HepG2 (cell line): ENCODE measurements around the gene RPS6KA2. TPM values are rescaled to one million over a fixed set of nuclear protein-coding genes. Genes with fewer than 3 reads are reported as not detected.
"Not testable (repeated sequence)": the region's sequence is repeated elsewhere in the genome, so short reads cannot be mapped to it uniquely, and the experiment has no call there.

Experiments used
- ATAC-seq: fragments of 200-7000 bp; cut with Tn5 transposase; 3 replicates; pipeline ENCODE4 v1.9.1; 2020; ENCODE audit warnings: mild to moderate bottlenecking, moderate library complexity
- BruUV-seq: library from RNA; stranded (reverse); fragments of 400-500 nt; replicated peaks from 2 replicates; lab custom pipeline; 2021; lab: Mats Ljungman, UMichigan
- CTCF ChIA-PET: fragments of 300-600 bp; formaldehyde crosslinking; extraction: SDS; loops from one replicate; lab custom pipeline; 2021; ENCODE audit warnings: low total read pairs, inconsistent platforms, low intra/inter-chr PET ratio; lab: Yijun Ruan, JAX
- POLR2A ChIA-PET: fragments of 350-600 bp; sonication (Branson Sonifier 250); formaldehyde crosslinking; loops from one replicate; lab custom pipeline; 2020; ENCODE audit warnings: antibody characterized with exemption, inconsistent platforms; lab: Yijun Ruan, JAX
- DNase-seq: peaks from one replicate; pipeline ENCODE4 v3.0.0-alpha.2; 2015; ENCODE audit warnings: low spot score
- FAIRE-seq: peaks from 3 replicates; lab custom pipeline; 2011; peaks lifted over from hg19 to GRCh38; lab: Jason Lieb, UNC
- H2AFZ ChIP-seq: one replicate; pipeline ENCODE4 v1.6.1; 2011; ENCODE audit warnings: low read length, inconsistent platforms
- H3K27ac ChIP-seq: fragments of 300-600 bp; 3 replicates; pipeline ENCODE4 v1.8.0; 2011; ENCODE audit warnings: mixed run types, mild to moderate bottlenecking, mixed read lengths, low read length, inconsistent platforms; ENCODE audit not compliant: insufficient read depth; ENCODE audit errors: extremely low read length
- H3K27me3 ChIP-seq, 2 experiments: fragments of 200-600 bp in 1 of 2; 2 replicates in 1 of 2; 3 replicates in 1 of 2; pipeline versions ENCODE4 v1.6.0 to v1.8.0; 2011; ENCODE audit warnings: low read length in 2 of 2, mild to moderate bottlenecking in 2 of 2, moderate library complexity in 2 of 2, inconsistent platforms in 1 of 2; ENCODE audit not compliant: insufficient read depth in 2 of 2, control insufficient read depth in 1 of 2
- H3K36me3 ChIP-seq, 2 experiments: fragments of 200-600 bp in 1 of 2; replicated peaks in 1 of 2; 2 replicates in 1 of 2; 3 replicates in 1 of 2; pipeline versions ENCODE4 v1.5.1 to v1.8.0; 2011; ENCODE audit warnings: low read length in 2 of 2, inconsistent platforms in 1 of 2; ENCODE audit not compliant: insufficient read depth in 2 of 2, control insufficient read depth in 1 of 2
- H3K4me1 ChIP-seq: 2 replicates; pipeline ENCODE4 v1.5.1; 2012; ENCODE audit warnings: low read length, inconsistent platforms; ENCODE audit not compliant: insufficient read depth
- H3K4me2 ChIP-seq: 2 replicates; pipeline ENCODE4 v1.6.0; 2011; ENCODE audit warnings: low read depth, low read length, inconsistent platforms
- H3K4me3 ChIP-seq, 3 experiments: fragments of 200-600 bp in 1 of 3; sonication (generic), shearing (Covaris generic) in 1 of 3; replicated peaks in 1 of 3; 2 replicates each; pipeline ENCODE4 v1.5.1; 2011 to 2016; ENCODE audit warnings: low read length in 3 of 3, inconsistent platforms in 2 of 3, low read depth in 2 of 3, mild to moderate bottlenecking in 2 of 3, control low read depth in 1 of 3, mixed read lengths in 1 of 3; ENCODE audit not compliant: insufficient read depth in 1 of 3
- H3K79me2 ChIP-seq: one replicate; pipeline ENCODE4 v1.6.1; 2011; ENCODE audit warnings: low read length, inconsistent platforms; ENCODE audit not compliant: insufficient read depth
- H3K9ac ChIP-seq: 2 replicates; pipeline ENCODE4 v1.6.0; 2011; ENCODE audit warnings: mild to moderate bottlenecking, low read depth, low read length, inconsistent platforms; ENCODE audit not compliant: insufficient read depth
- H3K9me3 ChIP-seq: 2 replicates; pipeline ENCODE4 v1.5.1; 2012; ENCODE audit warnings: mild to moderate bottlenecking, low read length
- H4K20me1 ChIP-seq: 2 replicates; pipeline ENCODE4 v1.6.0; 2011; ENCODE audit warnings: inconsistent platforms, mild to moderate bottlenecking, low read length, moderate library complexity; ENCODE audit not compliant: insufficient read depth
- DNMT3B ChIP-seq: conservative IDR thresholded peaks from 2 replicates; pipeline ENCODE4 v1.6.1; 2016; ENCODE audit warnings: missing biosample characterization, control low read depth
- HNRNPUL1 ChIP-seq: fragments of 200-400 bp; formaldehyde crosslinking; IDR thresholded peaks from 2 replicates; pipeline ENCODE4 v1.6.1; 2017; ENCODE audit warnings: low read depth, mild to moderate bottlenecking, low read length, moderate library complexity
- PAF1 ChIP-seq: IDR thresholded peaks from 2 replicates; pipeline ENCODE4 v1.6.1; 2016; ENCODE audit warnings: missing genetic modification reagents, missing compliant biosample characterization
- TEAD3 ChIP-seq: optimal IDR thresholded peaks from 2 replicates; pipeline ENCODE3; 2016; ENCODE audit warnings: borderline replicate concordance
- ZBTB38 ChIP-seq: sonication (generic); formaldehyde crosslinking; IDR thresholded peaks from 2 replicates; pipeline ENCODE4 v1.5.1; 2020; ENCODE audit warnings: mild to moderate bottlenecking, missing genetic modification reagents
- ZNF350 ChIP-seq: sonication (generic); formaldehyde crosslinking; IDR thresholded peaks from 2 replicates; pipeline ENCODE4 v1.4.0; 2020; ENCODE audit warnings: mild to moderate bottlenecking, low read depth, missing genetic modification reagents, borderline replicate concordance
- ZNF7 ChIP-seq: IDR thresholded peaks from 2 replicates; pipeline ENCODE4 v1.6.1; 2016; ENCODE audit warnings: missing biosample characterization, missing genetic modification reagents
- ZNF768 ChIP-seq: sonication (generic); formaldehyde crosslinking; IDR thresholded peaks from 2 replicates; pipeline ENCODE4 v1.4.0; 2020; ENCODE audit warnings: missing genetic modification reagents
- WGBS: methylation state at CpG from one replicate; pipeline ENCODE4 v1.1.6; 2017; ENCODE audit warnings: low lambda C conversion rate; 5-methylcytosine and 5-hydroxymethylcytosine counted together
- in situ Hi-C: cut with HindIII; loops from 2 replicates; pipeline ENCODE4 v1.10.0; 2017; ENCODE audit warnings: low pct_unique_long_range_greater_than_20kb; ENCODE audit not compliant: extremely low pct_ligation_motif_present
- intact Hi-C: fragments of 100-400 bp; cut with micrococcal nuclease; formaldehyde crosslinking; loops from one replicate; pipeline ENCODE4 v1.10.0; 2022; ENCODE audit not compliant: unreplicated experiment
- polyA plus RNA-seq, 8 experiments: library from polyadenylated mRNA; depleted of rRNA in 3 of 8; stranded (reverse) in 7 of 8; unstranded in 1 of 8; fragments of >200 nt; fragmentation: Illumina TruSeq in 4 of 8; extraction: Trizol in 4 of 8; gene quantifications; 2 replicates each; pipeline versions ENCODE4 v1.2.1 to v1.2.3, GENCODE V29; 2011 to 2016; ENCODE audit warnings: low read depth in 4 of 8, missing spikeins in 1 of 8, mixed read lengths in 1 of 8; ENCODE audit not compliant: insufficient read depth in 1 of 8
- total RNA-seq, 5 experiments: library from RNA; depleted of rRNA; stranded (reverse); fragments of >200 nt; fragmentation: Illumina TruSeq; extraction: Trizol; gene quantifications; 2 replicates each; pipeline ENCODE4 v1.2.3, GENCODE V29; 2016; ENCODE audit warnings: low read depth in 1 of 5
- TF ChIP-seq, protein P1 (sequence below): sonication (generic); formaldehyde crosslinking; IDR thresholded peaks from 2 replicates; pipeline ENCODE4 v1.5.1; 2020; ENCODE audit warnings: mild to moderate bottlenecking, missing genetic modification reagents, moderate library complexity
- TF ChIP-seq, protein P2 (sequence below): sonication (generic); formaldehyde crosslinking; IDR thresholded peaks from 2 replicates; pipeline ENCODE4 v1.4.0; 2020; ENCODE audit warnings: mild to moderate bottlenecking, missing genetic modification reagents

The RPS6KA2 gene
- total and polyA plus RNA-seq, 2 of the 13 experiments (the other 11 are each of a cell fraction or from before 2014, with no cell fraction given), result 0.22 to 0.38 TPM

DNA sequence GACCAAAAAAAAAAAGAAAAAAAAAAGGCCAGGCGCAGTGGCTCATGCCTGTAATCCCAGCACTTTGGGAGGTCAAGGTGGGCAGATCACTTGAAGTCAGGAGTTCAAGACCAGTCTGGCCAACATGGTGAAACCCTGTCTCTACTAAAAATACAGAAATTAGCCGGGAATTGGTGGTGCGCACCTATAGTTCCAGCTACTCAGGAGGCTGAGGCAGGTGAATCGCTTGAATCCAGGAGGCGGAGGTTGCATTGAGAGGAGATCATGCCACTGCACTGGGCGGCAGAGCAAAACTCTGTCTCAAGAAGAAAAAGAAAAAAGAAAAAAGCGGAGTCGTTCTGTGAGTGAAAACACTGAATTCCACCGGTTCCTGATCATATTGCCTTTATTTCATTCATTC is 240.0 kb downstream of the RPS6KA2 start:
- H3K9me3 ChIP-seq, FAIRE-seq, in situ Hi-C loops, H4K20me1 ChIP-seq, H3K36me3 ChIP-seq, DNase-seq, H2AFZ ChIP-seq, BruUV-seq, intact Hi-C loops, H3K27me3 ChIP-seq, ATAC-seq, CTCF ChIA-PET: not testable (repeated sequence)
- H3K4me2 ChIP-seq, result peak overlapping the region; percentile 73
- 63% methylated on average over 9 of the region's 9 CpGs for WGBS
- peak overlapping the region; percentile 93 for H3K27ac ChIP-seq
- TF ChIP-seq ZBTB38 (CRISPR knock-in tag) (peak; percentile 91), HNRNPUL1 (0 out of 2 replicates have a peak, but pooled peaks have one; percentile 5)
- H3K9ac ChIP-seq, result peak overlapping the region; percentile 54
- H3K79me2 ChIP-seq, result peaks cover 11% of the 10 kb centered on the region
- H3K4me1 ChIP-seq, result peaks cover 75% of the 10 kb centered on the region
- H3K4me3 ChIP-seq, result peak overlapping the region in 2 of 3 experiments; percentile 10 to 17; a peak in 1 of 6 replicates
- POLR2A ChIA-PET, result interaction anchor here (1.3 to 3.8 kb wide), 5 partner anchors 9 to 56 kb away, joined by 4 to 36 read pairs (median 15); partner anchors contain the start of gene SFT2D1

DNA sequence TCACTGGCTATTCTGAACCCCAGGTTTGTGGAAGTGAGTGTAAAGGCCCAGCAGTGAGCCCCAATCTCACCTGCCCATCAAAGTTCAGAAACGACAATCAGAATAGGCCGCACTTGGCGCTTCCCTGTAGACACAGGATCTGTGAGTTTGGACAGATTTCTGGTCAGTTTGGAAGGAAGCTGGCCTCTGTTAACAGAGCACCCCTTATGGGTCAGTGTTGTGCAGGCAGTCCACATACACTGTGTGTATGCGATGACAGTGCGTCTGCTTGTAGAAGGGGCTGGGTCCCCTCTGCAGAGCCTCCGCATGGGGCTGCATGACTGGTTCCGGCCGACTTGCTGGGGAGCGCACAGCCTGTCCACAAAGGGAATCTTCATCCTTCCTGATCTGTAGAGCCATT is 240.9 kb downstream of the RPS6KA2 start:
- BruUV-seq, result no TSS peak
- ATAC-seq (no peak), DNase-seq (no peak), FAIRE-seq (no peak)
- H2AFZ ChIP-seq, result no peak overlapping the region
- H3K79me2 ChIP-seq, result peaks cover 21% of the 10 kb centered on the region
- H4K20me1 ChIP-seq, result no peaks in the 10 kb centered on the region; the same call in 1 of the 2 replicates
- no peak overlapping the region for H3K4me3 ChIP-seq
- in situ Hi-C loops (no loop called here), intact Hi-C loops (no loop called here)
- H3K27ac ChIP-seq, result peak overlapping the region; percentile 93
- CTCF ChIA-PET, result no interaction called here
- H3K4me1 ChIP-seq, result peaks cover 73% of the 10 kb centered on the region
- H3K4me2 ChIP-seq, result peak overlapping the region; percentile 13; the same call in 1 of the 2 replicates
- H3K9me3 ChIP-seq, result no peaks in the 10 kb centered on the region
- H3K27me3 ChIP-seq, result no peaks in the 10 kb centered on the region; a peak in 1 of 5 replicates
- POLR2A ChIA-PET, result interaction anchor here (1.8 to 3.8 kb wide), 2 partner anchors 8 to 25 kb away, joined by 11 to 35 read pairs; no protein-coding TSS in a partner anchor
- no peaks in the 10 kb centered on the region for H3K36me3 ChIP-seq
- H3K9ac ChIP-seq, result no peak overlapping the region
- WGBS, result 89% methylated on average over 9 of the region's 9 CpGs
- TF ChIP-seq ZNF7 (CRISPR knock-in tag), result peak; percentile 38; the same call in 1 of the 2 replicates
- TF ChIP-seq, protein P1, sequence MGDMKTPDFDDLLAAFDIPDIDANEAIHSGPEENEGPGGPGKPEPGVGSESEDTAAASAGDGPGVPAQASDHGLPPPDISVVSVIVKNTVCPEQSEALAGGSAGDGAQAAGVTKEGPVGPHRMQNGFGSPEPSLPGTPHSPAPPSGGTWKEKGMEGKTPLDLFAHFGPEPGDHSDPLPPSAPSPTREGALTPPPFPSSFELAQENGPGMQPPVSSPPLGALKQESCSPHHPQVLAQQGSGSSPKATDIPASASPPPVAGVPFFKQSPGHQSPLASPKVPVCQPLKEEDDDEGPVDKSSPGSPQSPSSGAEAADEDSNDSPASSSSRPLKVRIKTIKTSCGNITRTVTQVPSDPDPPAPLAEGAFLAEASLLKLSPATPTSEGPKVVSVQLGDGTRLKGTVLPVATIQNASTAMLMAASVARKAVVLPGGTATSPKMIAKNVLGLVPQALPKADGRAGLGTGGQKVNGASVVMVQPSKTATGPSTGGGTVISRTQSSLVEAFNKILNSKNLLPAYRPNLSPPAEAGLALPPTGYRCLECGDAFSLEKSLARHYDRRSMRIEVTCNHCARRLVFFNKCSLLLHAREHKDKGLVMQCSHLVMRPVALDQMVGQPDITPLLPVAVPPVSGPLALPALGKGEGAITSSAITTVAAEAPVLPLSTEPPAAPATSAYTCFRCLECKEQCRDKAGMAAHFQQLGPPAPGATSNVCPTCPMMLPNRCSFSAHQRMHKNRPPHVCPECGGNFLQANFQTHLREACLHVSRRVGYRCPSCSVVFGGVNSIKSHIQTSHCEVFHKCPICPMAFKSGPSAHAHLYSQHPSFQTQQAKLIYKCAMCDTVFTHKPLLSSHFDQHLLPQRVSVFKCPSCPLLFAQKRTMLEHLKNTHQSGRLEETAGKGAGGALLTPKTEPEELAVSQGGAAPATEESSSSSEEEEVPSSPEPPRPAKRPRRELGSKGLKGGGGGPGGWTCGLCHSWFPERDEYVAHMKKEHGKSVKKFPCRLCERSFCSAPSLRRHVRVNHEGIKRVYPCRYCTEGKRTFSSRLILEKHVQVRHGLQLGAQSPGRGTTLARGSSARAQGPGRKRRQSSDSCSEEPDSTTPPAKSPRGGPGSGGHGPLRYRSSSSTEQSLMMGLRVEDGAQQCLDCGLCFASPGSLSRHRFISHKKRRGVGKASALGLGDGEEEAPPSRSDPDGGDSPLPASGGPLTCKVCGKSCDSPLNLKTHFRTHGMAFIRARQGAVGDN (CRISPR knock-in tag), result peak; percentile 62
- peak; percentile 18 for TF ChIP-seq TEAD3 (CRISPR knock-in tag)
- TF ChIP-seq, protein P2, sequence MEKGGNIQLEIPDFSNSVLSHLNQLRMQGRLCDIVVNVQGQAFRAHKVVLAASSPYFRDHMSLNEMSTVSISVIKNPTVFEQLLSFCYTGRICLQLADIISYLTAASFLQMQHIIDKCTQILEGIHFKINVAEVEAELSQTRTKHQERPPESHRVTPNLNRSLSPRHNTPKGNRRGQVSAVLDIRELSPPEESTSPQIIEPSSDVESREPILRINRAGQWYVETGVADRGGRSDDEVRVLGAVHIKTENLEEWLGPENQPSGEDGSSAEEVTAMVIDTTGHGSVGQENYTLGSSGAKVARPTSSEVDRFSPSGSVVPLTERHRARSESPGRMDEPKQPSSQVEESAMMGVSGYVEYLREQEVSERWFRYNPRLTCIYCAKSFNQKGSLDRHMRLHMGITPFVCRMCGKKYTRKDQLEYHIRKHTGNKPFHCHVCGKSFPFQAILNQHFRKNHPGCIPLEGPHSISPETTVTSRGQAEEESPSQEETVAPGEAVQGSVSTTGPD, result no peak
- TF ChIP-seq ZBTB38 (CRISPR knock-in tag), result peak; percentile 95; the same call in 1 of the 2 replicates
- peak; percentile 42; the same call in 1 of the 2 replicates for TF ChIP-seq ZNF350 (CRISPR knock-in tag)
- no peak for TF ChIP-seq DNMT3B
- no peak for TF ChIP-seq ZNF768 (CRISPR knock-in tag)
- 0 out of 2 replicates have a peak, but pooled peaks have one; percentile 40 for TF ChIP-seq PAF1 (CRISPR knock-in tag)
